Measurements from ENCODE around the gene LRRC43.

LRRC43 gene

GRCh38 chr12:122226366-122227125 is 43.6 kb downstream of the LRRC43 start:
- no peaks in the 10 kb centered on the region for H3K27me3 ChIP-seq (ENCODE audit: control insufficient read depth, insufficient read depth, low read length)
- H3K9ac ChIP-seq (ENCODE audit: low read length), result no peak overlapping the region
- peaks cover 20% of the 10 kb centered on the region for H3K36me3 ChIP-seq (ENCODE audit: control insufficient read depth, insufficient read depth, low read length)
- peak overlapping the region; percentile 52 for H3K4me3 ChIP-seq (ENCODE audit: low read length)
- peaks cover 4% of the 10 kb centered on the region for H3K4me1 ChIP-seq (ENCODE audit: control insufficient read depth, insufficient read depth, low read length)
- no peak overlapping the region for H3K27ac ChIP-seq (ENCODE audit: low read depth, low read length)

DNA sequence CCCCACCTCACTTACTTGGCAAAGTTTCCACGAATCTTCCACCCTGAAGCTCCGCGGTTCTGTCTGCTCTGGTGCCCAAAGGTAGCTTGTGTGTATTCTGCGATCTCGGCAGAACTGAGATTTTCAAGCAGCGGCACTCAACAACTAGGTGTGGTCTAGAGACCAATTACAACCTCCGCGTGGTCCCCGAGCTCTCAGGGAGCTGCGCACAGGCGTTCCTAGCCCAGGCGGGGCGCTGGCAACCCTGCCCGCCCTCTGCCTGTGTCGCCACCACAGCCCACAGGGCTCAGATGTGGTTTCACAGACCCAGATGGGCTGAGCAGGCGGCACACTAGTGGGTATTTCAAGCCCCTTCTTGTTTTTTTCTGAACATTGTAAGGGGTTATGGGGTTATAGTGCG is 44.4 kb downstream of the LRRC43 start:
- Histone ChIP-seq H3K27me3 (ENCODE audit: control insufficient read depth, insufficient read depth, low read length) (no peaks in the 10 kb centered on the region), H3K4me3 (ENCODE audit: low read length) (no peak overlapping the region), H3K27ac (ENCODE audit: low read depth, low read length) (no peak overlapping the region), H3K9ac (ENCODE audit: low read length) (no peak overlapping the region), H3K36me3 (ENCODE audit: control insufficient read depth, insufficient read depth, low read length) (peaks cover 20% of the 10 kb centered on the region), H3K4me1 (ENCODE audit: control insufficient read depth, insufficient read depth, low read length) (peaks cover 4% of the 10 kb centered on the region)

GRCh38 chr12:122228092-122228491 is 45.2 kb downstream of the LRRC43 start:
- Histone ChIP-seq H3K27ac (ENCODE audit: low read depth, low read length) (no peak overlapping the region), H3K4me3 (ENCODE audit: low read length) (no peak overlapping the region), H3K36me3 (ENCODE audit: control insufficient read depth, insufficient read depth, low read length) (peaks cover 15% of the 10 kb centered on the region), H3K27me3 (ENCODE audit: control insufficient read depth, insufficient read depth, low read length) (no peaks in the 10 kb centered on the region), H3K4me1 (ENCODE audit: control insufficient read depth, insufficient read depth, low read length) (peaks cover 4% of the 10 kb centered on the region), H3K9ac (ENCODE audit: low read length) (no peak overlapping the region)

- Histone ChIP-seq H3K27me3 (ENCODE audit: control insufficient read depth, insufficient read depth, low read length) (no peaks in the 10 kb centered on the region), H3K9ac (ENCODE audit: low read length) (no peak overlapping the region), H3K4me3 (ENCODE audit: low read length) (no peak overlapping the region), H3K4me1 (ENCODE audit: control insufficient read depth, insufficient read depth, low read length) (peaks cover 4% of the 10 kb centered on the region), H3K27ac (ENCODE audit: low read depth, low read length) (no peak overlapping the region), H3K36me3 (ENCODE audit: control insufficient read depth, insufficient read depth, low read length) (peaks cover 19% of the 10 kb centered on the region)
These were observed 47.9 kb downstream of the LRRC43 start for GRCh38 chr12:122230798-122231197.

- Histone ChIP-seq H3K4me3 (ENCODE audit: low read length) (no peak overlapping the region), H3K9ac (ENCODE audit: low read length) (no peak overlapping the region), H3K36me3 (ENCODE audit: control insufficient read depth, insufficient read depth, low read length) (peaks cover 20% of the 10 kb centered on the region), H3K4me1 (ENCODE audit: control insufficient read depth, insufficient read depth, low read length) (no peaks in the 10 kb centered on the region), H3K27me3 (ENCODE audit: control insufficient read depth, insufficient read depth, low read length) (no peaks in the 10 kb centered on the region), H3K27ac (ENCODE audit: low read depth, low read length) (no peak overlapping the region)
These were observed 49.8 kb downstream of the LRRC43 start for GRCh38 chr12:122232691-122233090.

DNA sequence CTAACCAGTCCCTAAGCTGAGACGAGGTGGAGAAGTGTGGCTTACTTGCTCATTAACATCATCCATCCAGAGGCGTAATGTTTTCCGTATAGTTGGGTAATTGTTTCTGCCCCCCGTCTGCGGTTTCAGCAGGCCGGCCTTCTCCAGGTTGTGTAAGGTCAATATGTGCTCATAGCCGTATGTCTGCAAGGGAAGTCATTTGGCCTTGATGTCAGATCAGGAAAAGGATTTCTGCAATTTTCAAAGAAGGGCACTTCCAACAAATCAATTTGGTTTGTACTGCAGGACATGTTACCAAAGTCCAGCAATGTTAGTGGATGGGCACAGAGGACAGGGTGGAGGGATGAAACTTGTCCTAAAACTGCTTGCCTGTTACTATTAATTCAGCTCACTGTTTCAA is 52.8 kb downstream of the LRRC43 start:
- no peak overlapping the region for H3K9ac ChIP-seq (ENCODE audit: low read length)
- no peaks in the 10 kb centered on the region for H3K27me3 ChIP-seq (ENCODE audit: control insufficient read depth, insufficient read depth, low read length)
- H3K4me1 ChIP-seq (ENCODE audit: control insufficient read depth, insufficient read depth, low read length), result no peaks in the 10 kb centered on the region
- H3K36me3 ChIP-seq (ENCODE audit: control insufficient read depth, insufficient read depth, low read length), result peaks cover 17% of the 10 kb centered on the region
- H3K4me3 ChIP-seq (ENCODE audit: low read length), result no peak overlapping the region
- H3K27ac ChIP-seq (ENCODE audit: low read depth, low read length), result no peak overlapping the region

- H3K9ac ChIP-seq (ENCODE audit: low read length), result no peak overlapping the region
- H3K4me3 ChIP-seq (ENCODE audit: low read length), result no peak overlapping the region
- H3K27ac ChIP-seq (ENCODE audit: low read depth, low read length), result no peak overlapping the region
- peaks cover 15% of the 10 kb centered on the region for H3K36me3 ChIP-seq (ENCODE audit: control insufficient read depth, insufficient read depth, low read length)
- no peaks in the 10 kb centered on the region for H3K27me3 ChIP-seq (ENCODE audit: control insufficient read depth, insufficient read depth, low read length)
- H3K4me1 ChIP-seq (ENCODE audit: control insufficient read depth, insufficient read depth, low read length), result no peaks in the 10 kb centered on the region
These were observed 55.9 kb downstream of the LRRC43 start for GRCh38 chr12:122238861-122239260.

- Histone ChIP-seq H3K27ac (ENCODE audit: low read depth, low read length) (no peak overlapping the region), H3K9ac (ENCODE audit: low read length) (no peak overlapping the region), H3K27me3 (ENCODE audit: control insufficient read depth, insufficient read depth, low read length) (no peaks in the 10 kb centered on the region), H3K36me3 (ENCODE audit: control insufficient read depth, insufficient read depth, low read length) (peaks cover 7% of the 10 kb centered on the region), H3K4me3 (ENCODE audit: low read length) (no peak overlapping the region), H3K4me1 (ENCODE audit: control insufficient read depth, insufficient read depth, low read length) (no peaks in the 10 kb centered on the region)
These were observed 61.0 kb downstream of the LRRC43 start for GRCh38 chr12:122243965-122244364.

DNA sequence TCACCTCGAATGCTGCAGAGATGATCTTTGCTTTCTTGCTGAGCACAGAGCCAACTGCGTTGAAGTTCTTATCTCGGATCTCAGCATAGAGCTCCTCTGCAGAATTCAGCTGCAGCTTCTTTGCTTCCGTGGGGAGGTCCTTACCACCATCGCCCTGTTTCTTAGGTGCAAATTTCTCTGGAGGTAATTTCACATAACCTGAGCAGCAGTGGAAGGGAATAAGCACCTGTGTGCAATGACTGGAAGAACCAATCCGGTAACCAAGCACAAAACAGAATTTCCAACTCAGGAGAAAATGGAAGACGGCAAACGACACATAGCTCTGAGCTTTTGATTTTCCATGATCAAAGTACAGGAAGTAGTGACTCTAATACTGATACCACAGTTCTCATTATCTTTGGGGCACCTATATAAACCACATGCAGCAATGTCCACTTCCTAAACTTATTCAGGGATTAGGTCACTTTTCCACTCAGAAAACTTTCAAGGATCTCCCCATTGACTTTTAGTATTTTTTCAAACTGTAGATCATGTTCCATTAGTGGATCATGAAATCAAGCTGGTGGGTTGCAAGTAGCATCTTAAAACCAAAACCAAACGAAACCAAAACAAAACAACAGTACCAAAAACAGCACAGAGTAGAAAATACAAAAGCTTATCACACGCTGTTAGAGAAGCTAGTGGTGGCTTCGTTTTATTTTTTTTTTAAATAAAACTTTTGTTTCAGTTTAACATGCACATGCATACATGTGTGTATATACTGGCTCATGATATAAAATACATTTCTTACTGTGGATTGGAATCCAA is 61.8 kb downstream of the LRRC43 start:
- H3K36me3 ChIP-seq (ENCODE audit: control insufficient read depth, insufficient read depth, low read length), result peaks cover 10% of the 10 kb centered on the region
- no peak overlapping the region for H3K27ac ChIP-seq (ENCODE audit: low read depth, low read length)
- no peaks in the 10 kb centered on the region for H3K4me1 ChIP-seq (ENCODE audit: control insufficient read depth, insufficient read depth, low read length)
- H3K9ac ChIP-seq (ENCODE audit: low read length), result no peak overlapping the region
- H3K27me3 ChIP-seq (ENCODE audit: control insufficient read depth, insufficient read depth, low read length), result no peaks in the 10 kb centered on the region
- no peak overlapping the region for H3K4me3 ChIP-seq (ENCODE audit: low read length)

DNA sequence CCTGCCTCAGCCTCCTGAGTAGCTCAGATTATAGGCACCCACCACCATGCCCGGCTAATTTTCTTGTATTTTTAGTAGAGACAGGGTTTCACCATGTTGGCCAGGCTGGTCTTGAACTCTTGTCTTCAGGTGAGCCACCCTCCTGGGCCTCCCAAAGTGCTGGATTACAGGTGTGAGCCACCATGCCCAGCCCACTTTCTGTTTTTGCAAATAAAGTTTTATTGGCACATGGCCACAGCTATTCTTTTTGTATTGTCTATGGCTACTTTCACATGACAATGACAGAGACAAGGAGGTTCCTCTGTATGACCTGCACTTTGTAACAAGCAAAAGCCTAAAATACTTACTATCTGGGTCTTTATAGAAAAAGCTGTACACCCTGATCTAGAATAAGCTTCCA is 62.6 kb downstream of the LRRC43 start:
- no peaks in the 10 kb centered on the region for H3K27me3 ChIP-seq (ENCODE audit: control insufficient read depth, insufficient read depth, low read length)
- no peaks in the 10 kb centered on the region for H3K4me1 ChIP-seq (ENCODE audit: control insufficient read depth, insufficient read depth, low read length)
- no peak overlapping the region for H3K9ac ChIP-seq (ENCODE audit: low read length)
- no peak overlapping the region for H3K27ac ChIP-seq (ENCODE audit: low read depth, low read length)
- no peak overlapping the region for H3K4me3 ChIP-seq (ENCODE audit: low read length)
- peaks cover 8% of the 10 kb centered on the region for H3K36me3 ChIP-seq (ENCODE audit: control insufficient read depth, insufficient read depth, low read length)

DNA sequence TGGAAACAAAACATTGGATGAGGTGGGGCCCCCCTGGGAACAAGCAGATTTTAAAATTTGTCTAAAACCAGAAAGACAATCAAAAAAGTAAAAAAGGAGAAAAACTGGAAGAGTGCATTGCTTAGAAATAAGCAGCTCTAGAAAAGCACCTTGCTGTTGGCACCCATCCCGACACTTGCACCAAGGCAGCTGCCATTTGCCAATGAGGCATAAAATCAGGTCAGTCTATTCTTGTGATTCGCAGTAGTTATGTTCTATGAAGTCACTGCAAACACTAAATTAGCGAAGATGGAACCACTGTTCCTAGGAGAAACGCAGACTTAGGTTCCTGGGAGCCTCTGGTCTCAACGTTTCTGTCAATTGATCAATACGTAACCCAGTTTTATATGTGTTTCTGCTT is 67.1 kb downstream of the LRRC43 start:
- Histone ChIP-seq H3K4me1 (ENCODE audit: control insufficient read depth, insufficient read depth, low read length) (no peaks in the 10 kb centered on the region), H3K9ac (ENCODE audit: low read length) (no peak overlapping the region), H3K27me3 (ENCODE audit: control insufficient read depth, insufficient read depth, low read length) (no peaks in the 10 kb centered on the region), H3K27ac (ENCODE audit: low read depth, low read length) (no peak overlapping the region), H3K36me3 (ENCODE audit: control insufficient read depth, insufficient read depth, low read length) (peaks cover 5% of the 10 kb centered on the region), H3K4me3 (ENCODE audit: low read length) (no peak overlapping the region)

- Histone ChIP-seq H3K4me1 (ENCODE audit: control insufficient read depth, insufficient read depth, low read length) (no peaks in the 10 kb centered on the region), H3K9ac (ENCODE audit: low read length) (no peak overlapping the region), H3K27me3 (ENCODE audit: control insufficient read depth, insufficient read depth, low read length) (no peaks in the 10 kb centered on the region), H3K27ac (ENCODE audit: low read depth, low read length) (no peak overlapping the region), H3K36me3 (ENCODE audit: control insufficient read depth, insufficient read depth, low read length) (peaks cover 5% of the 10 kb centered on the region), H3K4me3 (ENCODE audit: low read length) (no peak overlapping the region)
These were observed 67.6 kb downstream of the LRRC43 start for GRCh38 chr12:122250536-122250935.

Data from rectal smooth muscle tissue (tissue), 1 donor.